Liver (tissue), 9 donors: ENCODE results near the gene PAK2. TPM values are rescaled to one million over a fixed set of nuclear protein-coding genes. Genes with fewer than 3 reads are reported as not detected.

Source experiments
- DNase-seq: peaks from one replicate; pipeline ENCODE4 v3.0.0-alpha.2; 2017; ENCODE audit warnings: low spot score
- H3K27ac ChIP-seq, 2 donors: one replicate each; pipeline ENCODE4 v1.7.0; 2013; ENCODE audit warnings: inconsistent platforms in 2 of 2, low read length in 2 of 2, control low read depth in 1 of 2, low read depth in 1 of 2, mild to moderate bottlenecking in 1 of 2
- H3K27me3 ChIP-seq, 4 donors: one replicate each; pipeline versions ENCODE4 v1.6.1 to v1.7.0; 2013; ENCODE audit warnings: low read length in 3 of 4, inconsistent platforms in 1 of 4, mild to moderate bottlenecking in 1 of 4, moderate library complexity in 1 of 4; ENCODE audit not compliant: control insufficient read depth in 4 of 4, insufficient read depth in 4 of 4
- H3K36me3 ChIP-seq, 4 donors: one replicate each; pipeline versions ENCODE4 v1.6.1 to v1.7.0; 2013; ENCODE audit warnings: low read length in 3 of 4, mild to moderate bottlenecking in 3 of 4, low read depth in 1 of 4, moderate library complexity in 1 of 4; ENCODE audit not compliant: control insufficient read depth in 4 of 4, insufficient read depth in 3 of 4
- H3K4me1 ChIP-seq, 4 donors: one replicate each; pipeline versions ENCODE4 v1.6.1 to v1.7.0; 2013; ENCODE audit warnings: low read length in 3 of 4, mild to moderate bottlenecking in 3 of 4, moderate library complexity in 1 of 4; ENCODE audit not compliant: control insufficient read depth in 4 of 4, insufficient read depth in 4 of 4
- H3K4me3 ChIP-seq, 3 donors: one replicate each; pipeline versions ENCODE4 v1.6.1 to v1.7.0; 2013; ENCODE audit warnings: low read length in 3 of 3, control low read depth in 1 of 3, low read depth in 1 of 3, mild to moderate bottlenecking in 1 of 3
- H3K9ac ChIP-seq, 2 donors: one replicate each; pipeline ENCODE4 v1.7.0; 2013; ENCODE audit warnings: low read length in 2 of 2, mild to moderate bottlenecking in 2 of 2, moderate library complexity in 2 of 2, control low read depth in 1 of 2, low read depth in 1 of 2
- H3K9me3 ChIP-seq, 4 donors: one replicate each; pipeline versions ENCODE4 v1.6.1 to v1.7.0; 2013; ENCODE audit warnings: low read length in 3 of 4; ENCODE audit not compliant: control insufficient read depth in 4 of 4
- ATF3 ChIP-seq: IDR thresholded peaks from 2 replicates; pipeline ENCODE4 v1.6.1; 2016; ENCODE audit warnings: antibody characterized with exemption
- CTCF ChIP-seq: fragments of 150-350 bp; IDR thresholded peaks from 2 replicates; pipeline ENCODE4 v1.5.1; 2017; ENCODE audit warnings: improper control_type of control experiment, low read depth, low read length; ENCODE audit not compliant: missing input control
- EGR1 ChIP-seq, 2 donors: IDR thresholded peaks; 2 replicates each; pipeline ENCODE4 v1.6.1; 2016 to 2018; ENCODE audit warnings: antibody characterized with exemption in 2 of 2, low read depth in 2 of 2
- FOXA1 ChIP-seq: IDR thresholded peaks from 2 replicates; pipeline ENCODE4 v1.6.1; 2016; ENCODE audit warnings: antibody characterized with exemption
- FOXA2 ChIP-seq: IDR thresholded peaks from 2 replicates; pipeline ENCODE4 v1.6.1; 2016; ENCODE audit warnings: antibody characterized with exemption
- GABPA ChIP-seq, 2 donors: IDR thresholded peaks in 1 of 2; conservative IDR thresholded peaks in 1 of 2; 2 replicates each; pipeline ENCODE4 v1.6.1; 2016; ENCODE audit warnings: antibody characterized with exemption in 2 of 2, mild to moderate bottlenecking in 1 of 2, moderate library complexity in 1 of 2
- HNF4A ChIP-seq, 2 donors: conservative IDR thresholded peaks; 2 replicates each; pipeline ENCODE4 v1.6.1; 2016; ENCODE audit warnings: antibody characterized with exemption in 2 of 2, mild to moderate bottlenecking in 2 of 2
- JUND ChIP-seq, 2 donors: IDR thresholded peaks; 2 replicates each; pipeline ENCODE4 v1.6.1; 2016; ENCODE audit warnings: antibody characterized with exemption in 2 of 2
- MAX ChIP-seq: IDR thresholded peaks from 2 replicates; pipeline ENCODE4 v1.6.1; 2016; ENCODE audit warnings: antibody characterized with exemption
- NR2F2 ChIP-seq: IDR thresholded peaks from 2 replicates; pipeline ENCODE4 v1.6.1; 2016; ENCODE audit warnings: antibody characterized with exemption
- REST ChIP-seq: IDR thresholded peaks from 2 replicates; pipeline ENCODE4 v1.6.1; 2016; ENCODE audit warnings: antibody characterized with exemption, mild to moderate bottlenecking
- RXRA ChIP-seq, 2 donors: IDR thresholded peaks; 2 replicates each; pipeline ENCODE4 v1.6.1; 2017 to 2018; ENCODE audit warnings: antibody characterized with exemption in 2 of 2, mild to moderate bottlenecking in 1 of 2
- TAF1 ChIP-seq: conservative IDR thresholded peaks from 2 replicates; pipeline ENCODE4 v1.6.1; 2016; ENCODE audit warnings: antibody characterized with exemption, mild to moderate bottlenecking
- ZBTB33 ChIP-seq: IDR thresholded peaks from 2 replicates; pipeline ENCODE4 v1.6.1; 2016; ENCODE audit warnings: antibody characterized with exemption
- WGBS: extraction: QIAGEN DNeasy Blood & Tissue Kit; methylation state at CpG from one replicate; pipeline ENCODE4 v1.1.7; 2013; 5-methylcytosine and 5-hydroxymethylcytosine counted together
- polyA plus RNA-seq, 2 donors: library from polyadenylated mRNA; stranded (reverse) in 1 of 2; unstranded in 1 of 2; fragments of 200-250 nt in 1 of 2; fragments of >200 nt in 1 of 2; fragmentation: Nextera tagmentation in 1 of 2; extraction: Ambion mirVana in 1 of 2; gene quantifications; one replicate each; pipeline versions ENCODE4 v1.2.1 to v1.2.3, GENCODE V29; 2013 to 2015
- total RNA-seq, 2 donors: library from RNA; depleted of rRNA; stranded (reverse); fragments of >200 nt; gene quantifications; one replicate each; pipeline ENCODE4 v1.2.3, GENCODE V29; 2014
- donor health status: healthy.
- donor health status: healthy.
- donor health status: healthy.
- donor health status: healthy.
- donor health status: healthy.

The PAK2 gene
- total and polyA plus RNA-seq, 4 donors = 16.0 to 44.3 (median 24.9) TPM

- H3K9ac ChIP-seq = no peak overlapping the region
- peak overlapping the region; percentile 58 to 59 for H3K27ac ChIP-seq
- no peak for DNase-seq
These were observed 35.3 kb downstream of the PAK2 start for GRCh38 chr3:196774848-196775422.

GRCh38 chr3:196775938-196776337 is 36.3 kb downstream of the PAK2 start:
- Histone ChIP-seq H3K27ac (no peak overlapping the region), H3K4me3 (no peak overlapping the region), H3K9ac (no peak overlapping the region), H3K27me3 (no peaks in the 10 kb centered on the region), H3K4me1 (peaks cover 4 to 23% (median 12%) of the 10 kb centered on the region in 4 donors), H3K36me3 (peaks cover 0 to 4% (median 2%) of the 10 kb centered on the region in 4 donors), H3K9me3 (peaks cover 0 to 2% (median 0%) of the 10 kb centered on the region in 4 donors)
- DNase-seq = no peak
- WGBS = 76% methylated on average over 9 of the region's 9 CpGs
- TF ChIP-seq RXRA (IDR thresholded peaks at IDR 0.05) = no peak
- TF ChIP-seq GABPA (IDR thresholded peaks at IDR 0.05 in 1 of 2, conservative IDR thresholded peaks at IDR 0.05 in 1 of 2) = no peak
- TF ChIP-seq MAX = no peak
- TF ChIP-seq REST = no peak
- no peak for TF ChIP-seq ZBTB33
- TF ChIP-seq CTCF = no peak

More at GRCh38 chr3:196774848-196775422, 35.3 kb downstream of the PAK2 start:
- Histone ChIP-seq H3K4me3 (no peak overlapping the region), H3K4me1 (peaks cover 4 to 23% (median 12%) of the 10 kb centered on the region in 4 donors), H3K9me3 (peaks cover 0 to 1% (median 0%) of the 10 kb centered on the region in 4 donors), H3K36me3 (peaks cover 0 to 3% (median 0%) of the 10 kb centered on the region in 4 donors), H3K27me3 (no peaks in the 10 kb centered on the region)
- no peak for TF ChIP-seq NR2F2
- no peak for TF ChIP-seq FOXA2
- TF ChIP-seq ZBTB33 = no peak
- no peak for TF ChIP-seq TAF1
- no peak for TF ChIP-seq ATF3
- no peak for TF ChIP-seq CTCF
- no peak for TF ChIP-seq HNF4A (conservative IDR thresholded peaks at IDR 0.05)
- no peak for TF ChIP-seq GABPA (IDR thresholded peaks at IDR 0.05 in 1 of 2, conservative IDR thresholded peaks at IDR 0.05 in 1 of 2)
- TF ChIP-seq EGR1 (IDR thresholded peaks at IDR 0.05; ENCODE audit: low read depth in 2 of 2) = no peak
- no peak for TF ChIP-seq FOXA1
- TF ChIP-seq RXRA (IDR thresholded peaks at IDR 0.05) = no peak
- TF ChIP-seq JUND (IDR thresholded peaks at IDR 0.05) = no peak
- 95% methylated on average over 6 of the region's 6 CpGs for WGBS
